DMS114 treated with DMSO at 0.1 percent for 48 hours (cell line): ENCODE data around the gene TET3.

ENCODE experiments used
- DNase-seq: peaks from one replicate; lab custom pipeline; 2025; ENCODE audit not compliant: unreplicated experiment; lab: John Stamatoyannopoulos, UW

TET3 gene

DNA sequence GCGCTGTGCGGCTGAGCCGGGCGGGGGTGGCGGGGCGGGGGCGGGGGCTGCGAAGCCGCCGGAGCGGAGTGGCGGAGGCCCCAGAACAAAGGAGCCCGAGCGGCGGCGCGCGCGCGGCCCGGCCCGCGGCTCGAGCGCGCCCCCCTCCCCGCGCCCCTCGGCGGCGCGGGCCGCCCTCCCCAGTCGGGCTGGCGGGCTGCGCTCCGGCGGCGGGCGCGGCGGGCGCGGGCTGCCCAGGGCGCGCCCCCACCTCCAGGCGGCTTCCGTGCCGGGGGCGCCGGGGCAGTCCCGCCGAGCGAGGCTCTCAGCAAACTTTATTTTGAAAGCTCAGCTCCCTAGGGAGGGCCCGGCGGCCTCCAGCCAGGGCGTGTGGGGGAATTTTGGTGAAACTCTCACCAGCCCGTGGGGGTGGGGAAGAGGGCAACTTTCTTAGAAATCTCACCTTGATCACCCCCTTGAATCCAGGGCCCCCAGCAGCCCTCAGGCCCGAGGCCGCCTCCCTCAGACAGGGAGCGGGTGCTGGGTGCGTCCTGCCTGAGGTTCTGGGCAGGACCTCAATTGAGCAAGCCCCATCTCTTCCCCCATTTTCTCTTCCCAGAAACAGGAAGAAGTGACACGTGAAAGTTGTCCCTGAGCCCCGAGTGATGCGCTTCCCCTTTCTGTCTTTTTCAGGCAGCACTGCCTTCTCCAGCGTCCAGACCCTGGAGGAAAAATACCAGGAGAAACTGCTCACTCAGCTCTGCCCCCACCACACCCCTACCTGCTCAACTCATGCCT is 786 bp downstream of the TET3 start:
- no peak for DNase-seq

DNA sequence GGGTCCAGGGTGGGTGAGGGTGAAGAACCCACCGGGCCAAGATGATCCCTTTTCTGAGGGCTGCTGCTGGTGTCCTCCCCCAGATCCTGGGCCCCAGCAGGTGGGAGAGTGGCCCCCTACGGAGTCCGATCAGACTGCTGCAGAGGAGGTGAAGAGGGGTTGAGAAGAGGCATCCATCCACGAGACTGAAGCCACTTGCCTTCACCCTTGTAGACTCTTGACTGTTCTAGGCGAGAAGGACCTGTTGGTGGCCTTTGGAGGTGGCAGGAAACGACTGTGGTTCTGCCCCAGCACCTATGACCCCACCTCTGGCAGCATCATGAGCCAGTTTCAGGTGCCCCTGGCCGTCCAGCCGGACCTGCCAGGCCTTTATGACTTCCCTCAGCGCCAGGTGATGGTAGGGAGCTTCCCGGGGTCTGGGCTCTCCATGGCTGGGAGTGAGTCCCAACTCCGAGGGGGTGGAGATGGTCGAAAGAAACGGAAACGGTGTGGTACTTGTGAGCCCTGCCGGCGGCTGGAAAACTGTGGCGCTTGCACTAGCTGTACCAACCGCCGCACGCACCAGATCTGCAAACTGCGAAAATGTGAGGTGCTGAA is 1.5 kb downstream of the TET3 start:
- no peak for DNase-seq

DNA sequence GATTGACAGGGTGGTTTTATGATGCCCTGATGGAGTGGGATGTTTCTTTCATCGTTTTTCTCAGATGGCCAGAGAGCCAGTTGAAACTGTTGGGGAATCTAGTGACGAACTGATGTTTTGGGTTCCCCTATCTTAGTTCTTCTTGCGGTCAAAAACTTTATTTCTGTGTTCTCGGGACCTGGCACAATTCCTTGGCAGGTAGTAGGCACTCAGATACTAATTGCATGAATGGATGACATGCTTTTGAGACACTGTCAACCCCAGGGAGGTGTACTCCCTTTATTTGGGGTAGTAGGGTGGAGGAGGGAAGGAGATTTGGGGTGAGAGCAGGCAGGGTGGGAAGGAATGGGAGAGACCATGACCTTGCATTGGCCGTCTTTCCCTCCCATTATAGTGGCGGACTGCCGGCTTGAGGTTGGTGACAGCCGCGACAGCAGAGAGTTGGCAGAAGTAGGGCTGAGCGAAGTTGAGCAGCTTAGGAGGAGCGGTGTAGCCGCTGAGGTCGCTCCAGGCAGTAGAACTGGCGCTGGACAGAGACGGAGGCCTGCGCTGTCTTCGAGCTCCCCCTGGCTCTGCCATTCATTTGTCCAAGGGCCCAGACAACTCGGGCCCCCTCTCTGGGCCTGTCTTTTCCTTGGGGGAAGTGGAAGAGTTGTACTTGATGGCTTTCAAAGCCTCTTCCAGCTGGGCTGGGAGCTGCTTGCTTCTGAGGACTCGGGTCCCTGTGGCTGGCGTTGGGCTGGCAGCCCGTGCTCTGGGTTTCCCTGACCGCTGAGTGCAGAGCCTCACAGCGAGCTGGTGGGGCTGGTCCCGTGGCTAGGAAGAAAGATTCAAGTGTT is 2.6 kb downstream of the TET3 start:
- DNase-seq, result peak; percentile 27

DNA sequence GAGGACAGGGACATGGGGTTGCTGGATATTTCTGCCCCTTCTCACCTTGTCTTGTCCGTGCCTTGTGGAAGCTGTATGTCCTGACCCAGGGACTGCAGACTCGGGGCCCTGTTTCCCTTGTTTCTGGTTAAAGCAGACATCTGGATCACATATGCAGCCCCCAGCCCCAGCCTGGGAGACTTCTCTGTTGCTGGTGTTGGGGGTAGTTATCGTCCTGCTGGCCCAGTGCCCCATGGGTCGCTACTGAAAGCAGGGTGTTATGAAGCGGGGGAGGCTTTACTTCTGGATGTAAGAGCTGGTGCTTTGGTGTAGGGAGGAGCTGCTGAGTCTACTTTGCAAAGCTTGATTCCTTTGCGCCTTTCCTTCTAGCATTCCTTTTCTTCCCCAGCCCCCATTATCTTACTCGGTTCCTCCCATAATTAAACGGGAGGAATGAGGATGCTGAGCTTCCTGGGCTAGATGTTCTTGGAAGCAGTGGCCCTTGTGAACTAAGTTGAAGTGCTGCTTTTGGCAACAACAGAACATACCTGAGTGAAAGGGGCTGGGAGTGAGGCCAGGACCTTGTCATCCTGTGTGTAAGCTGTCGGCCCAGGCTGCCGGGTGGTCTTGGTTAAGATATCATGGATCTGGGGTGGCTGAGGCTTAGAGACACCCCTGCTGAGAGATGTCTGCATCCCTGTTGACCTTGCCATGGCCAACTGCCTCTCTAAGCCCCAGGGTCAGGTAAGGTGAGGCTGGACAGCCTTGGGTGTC is 3.4 kb downstream of the TET3 start:
- DNase-seq, result no peak

DNA sequence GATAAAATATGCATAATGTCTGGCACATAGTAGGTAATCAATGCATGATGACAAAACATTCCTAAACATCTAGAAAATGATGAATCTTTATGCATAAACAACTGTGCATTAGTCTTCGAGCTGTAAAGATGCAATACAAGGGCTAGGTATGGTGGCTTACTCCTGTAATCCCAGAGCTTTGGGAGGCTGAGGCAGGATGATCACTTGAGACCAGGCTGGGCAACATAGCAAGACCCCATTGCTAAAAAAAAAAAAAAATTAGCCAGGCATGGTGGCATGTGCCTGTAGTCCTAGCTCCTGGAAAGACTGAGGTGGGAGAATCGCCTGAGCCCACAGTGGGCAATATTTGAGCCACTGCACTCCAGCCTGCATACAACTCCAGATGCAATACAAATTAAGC is 5.3 kb downstream of the TET3 start:
- no peak for DNase-seq

DNA sequence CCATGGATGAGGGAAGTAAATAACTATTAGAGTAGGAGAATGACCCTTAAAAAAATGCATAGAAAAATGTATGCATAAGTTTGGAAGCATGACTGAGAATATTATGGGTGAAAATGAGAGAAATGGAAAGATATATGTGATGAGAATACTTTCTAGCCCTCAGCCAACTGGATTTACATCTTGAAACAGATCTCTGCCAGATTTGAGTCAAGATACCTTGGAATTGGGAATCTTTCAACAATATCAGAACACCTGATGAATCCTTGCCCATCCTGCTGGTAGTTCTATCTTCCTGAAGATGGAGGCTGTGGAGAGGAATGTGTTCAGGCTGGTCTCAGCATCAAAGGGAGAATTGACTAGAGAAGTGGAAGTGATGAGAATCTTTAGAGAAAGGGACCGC is 5.8 kb downstream of the TET3 start:
- DNase-seq, result no peak

DNA sequence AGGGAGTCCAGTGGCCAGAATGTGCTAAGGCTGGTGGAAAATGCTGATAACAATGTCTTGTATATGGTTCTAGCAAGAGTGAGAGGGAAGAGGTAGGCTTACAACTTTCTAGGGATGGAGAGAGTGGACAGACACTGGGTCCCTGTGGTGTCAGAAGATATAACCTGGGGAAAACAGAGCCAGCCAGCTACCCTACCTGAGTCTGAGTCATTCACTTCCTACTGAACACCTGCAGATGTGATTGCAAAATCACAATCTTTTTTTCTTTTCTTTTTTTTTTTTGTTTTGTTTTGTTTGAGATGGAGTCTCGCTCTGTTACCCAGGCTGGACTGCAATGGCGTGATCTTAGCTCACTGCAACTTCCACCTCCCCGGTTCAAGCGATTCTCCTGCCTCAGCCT is 7.3 kb downstream of the TET3 start:
- no peak for DNase-seq

DNA sequence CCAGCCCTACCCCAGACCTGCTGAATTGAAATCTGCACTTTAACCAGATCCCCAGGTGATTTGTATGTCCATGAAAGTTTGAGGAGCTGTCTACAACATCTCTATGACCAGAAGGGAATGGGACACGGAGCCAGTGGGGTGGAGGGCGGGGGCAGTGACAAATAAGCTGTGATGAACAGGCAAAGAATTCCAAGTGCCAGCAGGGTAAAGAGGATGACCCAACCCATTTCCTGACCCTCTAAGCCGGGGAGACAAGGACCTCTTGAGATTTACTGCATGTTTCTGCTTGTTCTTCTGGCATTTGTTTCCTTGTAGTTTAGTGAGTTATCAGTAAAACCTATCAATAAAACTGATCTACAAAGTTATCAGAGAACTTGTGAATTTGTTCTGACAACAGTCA is 8.7 kb downstream of the TET3 start:
- DNase-seq, result no peak

DNA sequence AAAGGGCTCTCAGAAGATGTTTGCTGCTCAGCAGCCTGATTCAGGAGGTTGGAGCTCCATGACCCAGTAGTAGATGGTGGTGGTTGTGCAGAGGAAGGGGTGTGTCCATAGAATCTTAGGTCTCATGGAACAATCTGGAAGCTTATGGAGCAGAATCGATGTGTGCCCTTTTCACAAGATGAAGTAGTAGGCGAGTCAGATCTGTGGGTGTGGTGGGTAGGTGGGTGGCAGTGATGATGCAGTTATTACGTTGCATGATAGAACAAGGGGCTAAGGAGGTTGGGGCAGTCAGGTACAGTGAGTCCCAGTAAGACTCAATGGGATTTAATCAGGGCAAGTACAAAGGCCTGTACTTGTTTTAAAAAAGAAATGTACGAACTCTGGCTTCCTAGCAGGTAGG is 9.1 kb downstream of the TET3 start:
- DNase-seq, result no peak

DNA sequence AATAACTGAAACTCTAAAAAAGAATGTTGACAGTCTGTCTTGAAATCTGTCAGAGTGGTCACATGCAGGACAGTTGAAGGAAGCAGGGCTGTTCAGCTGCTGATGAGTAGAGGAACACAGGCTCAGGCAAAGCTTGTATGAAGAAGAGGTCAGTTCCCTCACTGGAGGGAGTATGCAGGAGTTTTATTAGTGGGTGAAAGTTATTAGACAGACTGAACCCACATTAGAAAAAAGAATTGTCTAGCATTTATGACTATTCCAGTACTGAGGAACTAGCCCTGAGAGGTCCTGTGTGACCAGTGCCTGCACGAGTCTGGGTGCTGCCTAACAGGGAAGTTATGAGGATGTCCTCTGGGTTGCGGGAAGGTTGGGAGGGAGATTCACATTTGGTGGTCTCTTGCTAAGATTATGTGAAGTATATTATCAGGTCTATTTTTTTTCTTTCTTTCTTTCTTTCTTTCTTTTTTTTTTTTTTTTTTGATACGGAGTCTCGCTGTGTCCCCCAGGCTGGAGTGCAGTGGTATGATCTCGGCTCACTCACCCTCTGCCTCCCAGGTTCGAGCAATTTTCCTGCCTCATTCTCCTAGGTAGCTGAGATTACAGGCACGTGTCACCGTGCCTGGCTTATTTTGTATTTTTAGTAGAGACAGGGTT is 9.6 kb downstream of the TET3 start:
- DNase-seq, result no peak

DNA sequence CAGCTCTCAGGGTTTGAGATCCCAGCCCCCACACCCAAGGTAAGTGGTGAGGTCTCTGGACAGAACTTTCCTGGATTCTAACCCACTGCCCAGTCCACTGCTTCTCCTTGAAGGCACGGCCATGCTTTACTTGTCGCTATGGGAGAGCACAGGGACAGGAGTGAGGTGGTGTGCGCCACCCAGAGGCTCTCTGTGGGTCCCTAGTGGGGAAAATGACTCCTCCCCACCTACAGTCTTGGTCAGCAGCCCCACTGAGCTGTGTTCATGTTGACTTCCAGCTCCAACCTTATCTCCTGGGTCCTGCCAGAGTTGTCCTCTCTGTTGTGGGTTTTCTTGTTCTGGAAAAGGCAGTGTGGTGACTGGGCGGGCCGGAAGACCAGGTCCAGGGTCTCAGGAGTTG is 11.1 kb downstream of the TET3 start:
- no peak for DNase-seq

DNA sequence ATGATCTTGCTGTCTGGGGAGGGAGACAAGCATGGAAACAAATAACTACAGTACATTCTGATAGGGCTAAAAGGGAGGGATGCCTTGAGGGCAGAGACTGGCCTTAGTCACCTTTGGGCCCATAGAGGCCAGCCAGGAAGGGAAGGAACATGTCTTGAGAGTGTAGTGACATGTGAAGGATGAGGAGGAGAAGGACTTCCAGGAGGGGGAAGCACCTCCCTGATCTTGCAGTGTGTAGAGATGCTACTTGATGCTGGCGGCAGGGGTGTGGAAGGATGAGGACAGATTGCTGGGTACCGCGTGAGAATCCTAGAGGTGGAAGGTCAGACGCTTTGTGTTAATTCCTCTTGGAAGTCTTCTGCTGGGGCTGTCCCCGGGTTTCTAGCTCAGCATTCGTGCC is 13.1 kb downstream of the TET3 start:
- DNase-seq, result no peak

DNA sequence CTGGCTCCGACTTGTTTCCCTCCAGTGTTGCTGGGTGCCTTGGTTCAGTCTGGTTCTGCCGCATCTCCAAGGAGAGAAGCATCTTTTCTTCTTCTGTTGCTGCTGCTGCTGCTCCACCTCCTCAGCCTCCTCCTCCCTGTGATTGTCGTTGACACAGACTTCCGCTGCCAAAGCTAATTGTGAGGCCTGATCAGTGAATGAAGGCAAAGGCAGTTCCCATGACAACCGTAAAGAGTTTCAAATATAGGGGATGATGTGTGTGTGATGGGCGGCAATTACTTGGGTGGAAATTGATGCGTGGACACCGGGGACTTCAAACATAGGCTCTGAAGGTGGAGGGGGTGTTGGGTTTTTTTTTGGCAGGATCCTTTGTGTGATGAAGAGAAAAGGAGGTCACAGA is 13.7 kb downstream of the TET3 start:
- no peak for DNase-seq

DNA sequence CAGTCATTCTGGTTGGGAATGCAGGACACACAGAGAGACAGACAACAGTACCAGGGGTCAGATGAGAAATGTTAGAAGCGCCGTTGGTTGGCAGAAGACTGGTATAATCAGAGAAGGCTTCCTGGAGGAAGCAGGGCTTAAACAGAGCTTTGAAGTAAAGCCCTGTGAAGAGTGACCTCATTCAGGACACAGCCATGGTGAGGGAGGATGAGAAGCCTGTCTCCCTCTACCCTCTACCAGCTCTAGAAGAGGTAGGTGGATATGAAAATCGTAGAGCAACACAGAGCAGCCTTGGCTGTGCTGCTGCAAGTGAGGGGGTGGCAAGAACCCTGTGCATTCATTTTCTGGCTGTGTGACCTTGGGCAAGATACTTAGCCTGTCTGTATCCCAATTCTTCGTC is 14.2 kb downstream of the TET3 start:
- no peak for DNase-seq

DNA sequence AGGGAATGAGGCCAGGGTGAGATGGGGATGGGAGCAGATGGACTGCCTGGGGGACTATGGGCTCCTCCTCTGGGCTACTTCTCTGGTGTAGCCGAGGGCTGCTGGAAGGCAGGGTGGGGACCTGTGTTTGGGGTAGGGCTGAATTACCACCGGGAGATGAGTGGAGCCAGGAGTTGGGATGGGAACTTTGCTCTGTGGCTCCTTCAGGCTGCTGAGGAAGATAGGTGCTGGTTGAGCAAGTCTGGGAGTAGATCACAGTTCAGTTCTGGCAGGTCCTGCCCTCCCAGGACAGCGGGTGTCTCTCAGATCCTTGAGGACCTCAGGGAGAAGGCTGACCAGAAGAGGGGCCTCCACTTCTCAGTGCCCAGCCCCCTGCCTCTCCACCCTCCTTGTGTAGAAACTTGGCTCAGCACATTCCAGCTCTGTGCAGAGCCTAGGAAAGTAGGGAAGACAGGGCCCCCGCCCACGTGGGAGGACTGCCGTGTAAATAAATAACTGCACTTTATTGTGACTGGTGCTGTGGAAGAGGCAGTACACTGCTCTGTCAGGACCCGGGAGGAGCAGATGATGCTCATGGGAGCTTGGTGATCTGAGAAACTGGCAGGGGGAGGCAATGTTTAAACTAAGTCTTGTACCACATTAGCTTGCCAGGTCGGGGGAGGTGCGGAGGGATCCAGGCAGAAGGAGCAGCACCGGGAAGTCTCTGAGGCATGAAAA is 15.3 kb downstream of the TET3 start:
- no peak for DNase-seq

DNA sequence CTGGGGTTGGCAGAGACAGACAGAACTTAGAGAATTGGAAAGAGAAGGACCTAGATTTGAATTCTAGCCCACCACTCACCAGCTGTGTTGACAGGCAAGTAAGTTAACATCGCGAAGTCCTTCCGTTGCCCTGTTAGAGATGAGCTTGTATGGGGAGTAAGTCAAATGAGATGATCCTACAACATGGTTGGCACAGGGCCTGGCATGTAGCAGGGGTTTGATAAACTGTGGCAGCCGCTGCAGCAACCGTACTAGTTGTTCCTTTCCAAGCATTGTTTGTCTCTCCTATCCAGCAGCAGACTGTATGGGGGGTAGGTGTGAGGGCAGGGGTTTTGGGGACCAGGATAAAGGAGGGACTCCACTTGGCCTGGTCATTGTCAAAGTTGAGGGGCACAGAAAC is 16.0 kb downstream of the TET3 start:
- DNase-seq, result no peak

DNA sequence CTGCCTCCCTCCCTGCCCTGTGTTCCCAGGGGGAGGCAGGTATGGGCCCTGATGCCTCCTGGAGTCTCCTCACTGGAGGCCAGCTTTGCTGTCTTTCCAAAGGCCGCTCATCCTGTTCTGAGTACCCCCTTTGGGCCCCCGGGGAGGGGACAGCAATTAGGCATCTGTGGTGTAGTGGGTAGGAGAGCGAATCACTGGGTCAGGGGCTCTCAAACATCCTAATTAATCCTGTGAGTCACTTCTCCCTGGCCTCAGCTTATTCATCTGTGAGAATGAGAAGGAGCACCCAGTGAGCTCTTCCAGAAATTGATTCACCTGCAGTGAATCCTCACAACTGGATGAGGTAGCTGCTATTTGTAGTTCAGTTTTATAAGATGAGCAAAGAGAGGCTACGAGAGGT is 16.4 kb downstream of the TET3 start:
- no peak for DNase-seq

DNA sequence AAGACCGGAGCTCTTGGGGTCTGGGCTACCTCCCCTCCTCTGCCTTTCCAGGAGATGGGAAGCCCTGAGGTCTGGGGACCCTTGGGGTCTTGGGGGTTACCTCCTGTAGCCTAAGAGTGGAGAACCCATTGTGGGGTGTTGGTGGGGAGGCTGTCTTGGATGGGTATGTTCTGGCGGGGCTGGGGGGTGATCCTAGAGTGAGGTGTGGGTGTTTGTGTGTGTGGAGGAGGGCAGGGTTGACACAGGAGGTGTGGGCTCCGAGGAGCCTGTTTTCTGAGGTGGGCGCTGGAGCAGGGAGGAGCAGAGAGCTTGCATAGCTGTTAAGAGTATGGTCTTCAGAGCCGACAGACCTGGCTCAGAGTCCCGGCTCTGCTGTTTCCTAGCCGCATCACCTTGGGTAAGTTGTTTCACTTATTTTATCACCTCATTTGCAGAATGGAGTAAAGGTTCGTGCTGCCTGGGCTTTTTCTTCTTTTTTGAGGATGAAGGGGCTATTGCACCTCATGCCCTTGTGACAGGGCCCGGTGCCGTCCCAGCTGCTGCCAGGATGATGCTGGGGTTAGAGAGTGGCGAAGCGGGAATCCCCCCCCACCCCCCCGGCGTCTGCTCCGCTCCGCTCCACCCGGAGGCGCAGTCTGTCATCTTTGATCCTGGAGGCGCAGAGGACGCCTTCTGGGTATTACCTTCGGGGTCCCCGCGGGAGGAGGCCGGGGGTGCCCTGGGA is 17.2 kb downstream of the TET3 start:
- DNase-seq, result peak; percentile 36
